ENCODE results near the gene TECPR1.
"Not testable (repeated sequence)": the region's sequence is repeated elsewhere in the genome, so short reads cannot be mapped to it uniquely, and the experiment has no call there.

The TECPR1 gene

GRCh38 chr7:98228801-98229200 is 23.2 kb downstream of the TECPR1 start:
- no peak for DNase-seq (ENCODE audit: low spot score)

- no peak for DNase-seq (ENCODE audit: low spot score)
These were observed 24.1 kb downstream of the TECPR1 start for GRCh38 chr7:98227939-98228338.

GRCh38 chr7:98225913-98226614 is 26.0 kb downstream of the TECPR1 start:
- DNase-seq (ENCODE audit: low spot score), result no peak

- no peak for DNase-seq (ENCODE audit: low spot score)
These were observed 27.3 kb downstream of the TECPR1 start for GRCh38 chr7:98224701-98225181.

- DNase-seq (ENCODE audit: low spot score), result no peak
These were observed 27.9 kb downstream of the TECPR1 start for GRCh38 chr7:98223898-98224700.

- no peak for DNase-seq (ENCODE audit: low spot score)
These were observed 28.6 kb downstream of the TECPR1 start for GRCh38 chr7:98223351-98223897.

GRCh38 chr7:98222533-98223195 is 29.4 kb downstream of the TECPR1 start:
- no peak for DNase-seq (ENCODE audit: low spot score)

- no peak for DNase-seq (ENCODE audit: low spot score)
These were observed 30.2 kb downstream of the TECPR1 start for GRCh38 chr7:98221611-98222532.

- not testable (repeated sequence) for DNase-seq (ENCODE audit: low spot score)
These were observed 32.6 kb downstream of the TECPR1 start for GRCh38 chr7:98219382-98219781.

GRCh38 chr7:98217623-98218582 is 34.1 kb downstream of the TECPR1 start:
- DNase-seq (ENCODE audit: low spot score), result no peak

GRCh38 chr7:98216941-98217622 is 35.0 kb downstream of the TECPR1 start:
- DNase-seq (ENCODE audit: low spot score), result no peak

- DNase-seq (ENCODE audit: low spot score), result no peak
These were observed 36.2 kb downstream of the TECPR1 start for GRCh38 chr7:98215561-98216495.

- no peak for DNase-seq (ENCODE audit: low spot score)
These were observed 37.2 kb downstream of the TECPR1 start for GRCh38 chr7:98214811-98215321.

GRCh38 chr7:98213888-98214810 is 37.9 kb downstream of the TECPR1 start:
- no peak for DNase-seq (ENCODE audit: low spot score)

GRCh38 chr7:98213296-98213887 is 38.6 kb downstream of the TECPR1 start:
- no peak for DNase-seq (ENCODE audit: low spot score)

GRCh38 chr7:98212532-98213041 is 39.4 kb downstream of the TECPR1 start:
- no peak for DNase-seq (ENCODE audit: low spot score)
